Measurements from ENCODE around the gene DOCK2.

Gene DOCK2

GRCh38 chr5:169847519-169847918 lies 210.4 kb downstream of the DOCK2 start:
- no peak for TF ChIP-seq CTCF (IDR thresholded peaks at IDR 0.05; ENCODE audit: poor library complexity, severe bottlenecking)
- H3K9me3 ChIP-seq (ENCODE audit: severe bottlenecking) = no peaks in the 10 kb centered on the region
- no peak overlapping the region for H3K27ac ChIP-seq (ENCODE audit: poor library complexity, severe bottlenecking)
- H3K4me3 ChIP-seq (ENCODE audit: severe bottlenecking) = no peak overlapping the region
- no peaks in the 10 kb centered on the region for H3K27me3 ChIP-seq (ENCODE audit: insufficient read depth, poor library complexity, severe bottlenecking)
- ATAC-seq (ENCODE audit: low read depth) (no peak), DNase-seq (ENCODE audit: low spot score) (no peak)
- H3K4me1 ChIP-seq (ENCODE audit: insufficient read depth, poor library complexity, severe bottlenecking) = no peaks in the 10 kb centered on the region
- no peaks in the 10 kb centered on the region for H3K36me3 ChIP-seq (ENCODE audit: low read depth)

GRCh38 chr5:169848271-169848670 lies 211.2 kb downstream of the DOCK2 start:
- no peak overlapping the region for H3K27ac ChIP-seq (ENCODE audit: poor library complexity, severe bottlenecking)
- H3K4me1 ChIP-seq (ENCODE audit: insufficient read depth, poor library complexity, severe bottlenecking) = no peaks in the 10 kb centered on the region
- DNase-seq (ENCODE audit: low spot score) (no peak), ATAC-seq (ENCODE audit: low read depth) (no peak)
- no peaks in the 10 kb centered on the region for H3K9me3 ChIP-seq (ENCODE audit: severe bottlenecking)
- no peak for TF ChIP-seq CTCF (IDR thresholded peaks at IDR 0.05; ENCODE audit: poor library complexity, severe bottlenecking)
- no peak overlapping the region for H3K4me3 ChIP-seq (ENCODE audit: severe bottlenecking)
- H3K27me3 ChIP-seq (ENCODE audit: insufficient read depth, poor library complexity, severe bottlenecking) = no peaks in the 10 kb centered on the region
- no peaks in the 10 kb centered on the region for H3K36me3 ChIP-seq (ENCODE audit: low read depth)

GRCh38 chr5:169848792-169849191 lies 211.7 kb downstream of the DOCK2 start:
- Histone ChIP-seq H3K36me3 (ENCODE audit: low read depth) (no peaks in the 10 kb centered on the region), H3K4me3 (ENCODE audit: severe bottlenecking) (no peak overlapping the region)

GRCh38 chr5:169850409-169850808 lies 213.3 kb downstream of the DOCK2 start:
- ATAC-seq (ENCODE audit: low read depth) = no peak
- Histone ChIP-seq H3K36me3 (ENCODE audit: low read depth) (no peaks in the 10 kb centered on the region), H3K4me1 (ENCODE audit: insufficient read depth, poor library complexity, severe bottlenecking) (no peaks in the 10 kb centered on the region), H3K9me3 (ENCODE audit: severe bottlenecking) (no peaks in the 10 kb centered on the region), H3K27ac (ENCODE audit: poor library complexity, severe bottlenecking) (no peak overlapping the region), H3K27me3 (ENCODE audit: insufficient read depth, poor library complexity, severe bottlenecking) (no peaks in the 10 kb centered on the region), H3K4me3 (ENCODE audit: severe bottlenecking) (no peak overlapping the region)
- no peak for DNase-seq (ENCODE audit: low spot score)
- peak; percentile 28 for TF ChIP-seq CTCF (IDR thresholded peaks at IDR 0.05; ENCODE audit: poor library complexity, severe bottlenecking)

More at GRCh38 chr5:169848792-169849191, 211.7 kb downstream of the DOCK2 start:
- Histone ChIP-seq H3K27ac (ENCODE audit: poor library complexity, severe bottlenecking) (no peak overlapping the region), H3K27me3 (ENCODE audit: insufficient read depth, poor library complexity, severe bottlenecking) (no peaks in the 10 kb centered on the region), H3K4me1 (ENCODE audit: insufficient read depth, poor library complexity, severe bottlenecking) (no peaks in the 10 kb centered on the region), H3K9me3 (ENCODE audit: severe bottlenecking) (no peaks in the 10 kb centered on the region)
- no peak for TF ChIP-seq CTCF (IDR thresholded peaks at IDR 0.05; ENCODE audit: poor library complexity, severe bottlenecking)
- ATAC-seq (ENCODE audit: low read depth) (no peak), DNase-seq (ENCODE audit: low spot score) (no peak)

- TF ChIP-seq CTCF (IDR thresholded peaks at IDR 0.05; ENCODE audit: poor library complexity, severe bottlenecking) = no peak
- no peaks in the 10 kb centered on the region for H3K36me3 ChIP-seq (ENCODE audit: low read depth)
- no peaks in the 10 kb centered on the region for H3K9me3 ChIP-seq (ENCODE audit: severe bottlenecking)
- H3K27ac ChIP-seq (ENCODE audit: poor library complexity, severe bottlenecking) = no peak overlapping the region
- no peak for ATAC-seq (ENCODE audit: low read depth)
- DNase-seq (ENCODE audit: low spot score) = no peak
- H3K4me3 ChIP-seq (ENCODE audit: severe bottlenecking) = no peak overlapping the region
- no peaks in the 10 kb centered on the region for H3K4me1 ChIP-seq (ENCODE audit: insufficient read depth, poor library complexity, severe bottlenecking)
- H3K27me3 ChIP-seq (ENCODE audit: insufficient read depth, poor library complexity, severe bottlenecking) = no peaks in the 10 kb centered on the region
These were observed 214.3 kb downstream of the DOCK2 start for GRCh38 chr5:169851321-169851850.
